GM18867 (cell line): ENCODE data around the gene OBSL1.

Experiments used
- ATAC-seq: cut with Tn5 transposase; IDR thresholded peaks from one replicate; pipeline ENCODE4 v1.9.1; 2021; ENCODE audit warnings: mild to moderate bottlenecking, moderate library complexity; ENCODE audit not compliant: unreplicated experiment

Gene OBSL1

GRCh38 chr2:219571311-219572236 lies at the start of gene OBSL1:
TSS of gene OBSL1 (minus strand) at chr2:219571539. CDS start at chr2:219571232, 307 bp downstream.
- ATAC-seq = no peak

GRCh38 chr2:219620546-219620945 lies 49.2 kb upstream of the OBSL1 start:
- no peak for ATAC-seq

GRCh38 chr2:219619235-219619634 lies 47.9 kb upstream of the OBSL1 start:
- ATAC-seq = no peak

GRCh38 chr2:219618733-219619122 lies 47.4 kb upstream of the OBSL1 start:
- no peak for ATAC-seq

- ATAC-seq = no peak
These were observed 45.2 kb upstream of the OBSL1 start for GRCh38 chr2:219616550-219616949.

GRCh38 chr2:219615894-219616293 lies 44.6 kb upstream of the OBSL1 start:
- ATAC-seq = no peak

- no peak for ATAC-seq
These were observed 43.7 kb upstream of the OBSL1 start for GRCh38 chr2:219615036-219615435.

GRCh38 chr2:219614076-219614860 lies 42.9 kb upstream of the OBSL1 start:
- ATAC-seq = no peak

GRCh38 chr2:219613461-219614070 lies 42.2 kb upstream of the OBSL1 start:
- no peak for ATAC-seq

GRCh38 chr2:219612577-219613286 lies 41.4 kb upstream of the OBSL1 start:
- no peak for ATAC-seq

- ATAC-seq = no peak
These were observed 40.7 kb upstream of the OBSL1 start for GRCh38 chr2:219611866-219612576.

- no peak for ATAC-seq
These were observed 40.0 kb upstream of the OBSL1 start for GRCh38 chr2:219611306-219611705.

GRCh38 chr2:219609149-219609750 lies 37.9 kb upstream of the OBSL1 start:
- ATAC-seq = no peak

- ATAC-seq = no peak
These were observed 37.1 kb upstream of the OBSL1 start for GRCh38 chr2:219608399-219608964.

- ATAC-seq = no peak
These were observed 36.6 kb upstream of the OBSL1 start for GRCh38 chr2:219607931-219608330.

GRCh38 chr2:219605607-219605954 lies 34.2 kb upstream of the OBSL1 start:
- no peak for ATAC-seq

- ATAC-seq = no peak
These were observed 32.4 kb upstream of the OBSL1 start for GRCh38 chr2:219603771-219604170.

- ATAC-seq = no peak
These were observed 27.2 kb upstream of the OBSL1 start for GRCh38 chr2:219598308-219599078.
